HG03103 (cell line): ENCODE measurements around the gene NDUFAF8.

ENCODE experiments used
- ATAC-seq: cut with Tn5 transposase; IDR thresholded peaks from one replicate; pipeline ENCODE4 v1.9.1; 2021; ENCODE audit warnings: low read depth; ENCODE audit not compliant: unreplicated experiment

The NDUFAF8 gene, protein sequence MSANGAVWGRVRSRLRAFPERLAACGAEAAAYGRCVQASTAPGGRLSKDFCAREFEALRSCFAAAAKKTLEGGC

DNA sequence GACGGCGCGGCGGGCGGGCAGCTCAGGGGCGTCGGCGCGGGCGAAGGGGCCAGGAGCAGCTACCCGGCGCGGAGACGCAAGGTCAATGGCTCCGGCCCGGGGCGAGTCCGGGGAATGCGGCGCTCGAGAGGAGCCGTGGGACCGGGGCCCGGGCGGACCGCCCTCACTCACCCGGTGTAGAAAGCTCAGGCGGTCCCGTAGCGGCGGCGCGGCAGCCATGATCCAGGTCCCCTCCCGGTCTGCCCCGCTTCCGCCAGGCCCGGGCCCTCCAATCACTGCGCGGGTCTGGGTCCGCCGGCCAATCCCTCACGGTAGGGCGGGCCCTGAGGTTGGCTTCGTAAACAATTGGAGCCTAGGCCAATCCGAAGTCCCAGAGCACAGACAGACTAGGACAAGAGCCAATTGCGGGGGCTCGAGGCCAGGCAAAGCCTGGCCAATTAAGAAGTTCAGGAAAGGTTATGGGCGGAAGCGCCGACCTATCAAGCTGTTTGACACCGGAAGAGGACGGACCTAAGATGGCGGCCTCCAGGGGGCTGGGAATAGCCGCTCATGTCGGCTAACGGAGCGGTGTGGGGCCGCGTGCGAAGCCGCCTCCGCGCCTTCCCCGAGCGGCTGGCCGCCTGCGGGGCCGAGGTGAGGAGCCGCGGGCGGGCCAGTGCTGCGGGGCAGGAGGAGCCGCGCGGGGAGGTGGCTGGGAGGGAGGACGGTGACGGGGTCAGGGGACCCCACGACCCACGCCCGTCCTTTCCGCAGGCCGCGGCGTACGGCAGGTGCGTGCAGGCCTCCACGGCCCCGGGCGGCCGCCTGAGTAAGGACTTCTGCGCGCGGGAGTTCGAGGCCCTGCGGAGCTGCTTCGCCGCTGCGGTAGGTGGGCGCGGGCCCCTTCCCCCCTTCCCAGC is at the start of gene NDUFAF8, which contains the start of gene TEPSIN:
NDUFAF8 (plus strand) TSS at position 504 of the 899 bp plus-strand sequence; CDS start at position 550, 46 bp downstream.
TEPSIN (minus strand) TSS at position 241 of the 899 bp plus-strand sequence; CDS start at position 219, 22 bp downstream.
- peak; percentile 84 for ATAC-seq

DNA sequence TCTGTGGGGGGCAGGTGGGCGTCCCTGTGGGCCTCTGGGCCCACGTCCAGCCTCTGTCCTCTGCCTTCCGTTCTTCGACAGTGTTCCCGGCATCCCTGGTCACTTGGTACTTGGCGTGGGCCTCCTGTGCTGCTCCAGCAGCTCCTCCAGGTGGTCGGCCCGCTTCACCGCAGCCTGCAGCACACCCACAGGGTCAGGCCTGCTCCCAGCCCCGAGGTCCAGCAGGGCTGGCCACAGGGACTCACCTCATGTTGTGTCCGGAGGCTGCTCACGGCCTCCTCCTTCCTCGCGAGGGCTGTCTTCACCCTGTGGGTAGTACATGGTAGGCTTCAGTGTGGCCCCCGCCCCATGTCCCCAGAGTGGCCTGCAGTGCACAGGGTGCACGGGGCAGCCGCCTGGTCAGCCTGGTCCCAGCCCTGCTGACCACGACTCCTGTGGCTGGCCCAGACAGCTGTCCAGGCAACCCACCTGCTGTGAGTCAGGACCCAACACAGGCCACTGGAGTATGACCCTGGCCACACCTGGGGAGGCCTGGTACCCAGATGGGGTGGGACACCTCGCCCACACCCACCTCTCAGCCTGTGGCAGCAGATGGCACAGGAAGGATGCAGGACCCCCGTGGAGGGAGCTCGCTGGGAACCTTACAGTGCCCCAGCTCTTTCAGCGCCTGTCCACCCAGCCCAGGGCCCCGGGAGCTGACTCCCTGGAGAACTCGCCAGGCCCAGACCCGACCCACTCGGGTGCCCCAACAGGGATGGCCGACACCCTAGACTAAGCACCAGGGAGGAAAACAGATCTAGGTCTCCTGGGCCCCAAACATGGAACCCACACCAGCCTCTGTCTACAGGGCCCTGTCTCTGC is 49.2 kb upstream of the NDUFAF8 start:
- no peak for ATAC-seq

DNA sequence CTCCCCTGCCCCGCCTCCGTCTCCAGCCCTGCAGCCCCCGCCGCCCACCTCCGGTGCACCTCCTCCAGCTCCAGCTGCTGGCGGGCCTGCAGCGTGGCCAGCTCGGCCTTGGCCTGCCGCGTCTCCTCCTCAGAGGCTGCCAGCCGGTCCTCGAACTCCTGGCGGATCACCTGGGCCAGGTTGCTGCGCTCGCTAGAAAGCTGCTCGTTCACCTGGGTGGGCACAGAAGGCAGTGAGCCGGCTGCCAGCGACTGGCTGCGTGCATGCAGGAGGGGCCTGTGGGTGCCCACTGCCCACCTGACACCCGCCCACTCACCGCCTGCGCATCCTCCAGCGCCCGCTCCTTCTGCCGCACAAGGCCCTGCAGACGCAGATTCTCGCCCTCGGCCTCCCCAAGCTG is 48.5 kb upstream of the NDUFAF8 start:
- no peak for ATAC-seq

DNA sequence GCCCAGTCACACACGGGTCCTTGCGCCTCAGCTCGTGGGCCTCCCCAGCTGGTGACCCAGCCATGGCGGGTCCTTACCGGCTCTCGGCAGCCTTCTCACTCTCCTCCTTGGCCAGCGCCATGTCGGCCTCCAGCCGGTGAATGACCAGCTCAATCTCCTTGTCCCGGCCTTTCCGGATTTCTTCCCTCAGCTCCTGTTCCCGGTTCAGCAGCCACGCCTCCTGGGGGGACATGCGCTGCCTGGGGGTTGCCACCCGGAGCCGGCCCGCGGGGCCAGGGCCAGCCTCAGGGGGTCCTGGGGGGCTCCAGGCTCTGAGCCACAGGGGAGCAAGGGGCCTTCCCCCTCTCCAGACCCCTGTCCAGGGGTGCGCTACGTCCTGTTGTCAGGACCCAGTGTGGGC is 48.0 kb upstream of the NDUFAF8 start:
- no peak for ATAC-seq

DNA sequence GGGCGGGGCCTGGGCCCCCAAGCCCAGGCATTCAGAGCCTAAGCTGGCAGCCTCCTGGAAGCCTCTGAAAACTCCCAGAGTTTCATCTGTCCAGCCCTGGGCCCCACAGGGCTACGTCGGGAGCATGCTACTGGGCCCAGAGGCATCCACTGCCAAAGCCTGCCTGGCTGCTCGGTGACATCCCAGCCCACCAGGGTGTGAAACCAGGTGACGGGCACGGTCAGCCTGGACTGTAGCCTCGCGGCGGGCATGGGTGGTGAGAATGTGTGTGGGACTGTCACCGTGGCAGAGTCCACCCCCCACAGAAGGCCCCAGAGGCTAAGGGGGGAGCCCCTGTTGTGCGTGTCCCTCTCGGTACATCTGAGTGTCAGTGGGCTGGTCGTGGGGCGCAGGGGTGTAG is 47.5 kb upstream of the NDUFAF8 start:
- ATAC-seq = no peak

DNA sequence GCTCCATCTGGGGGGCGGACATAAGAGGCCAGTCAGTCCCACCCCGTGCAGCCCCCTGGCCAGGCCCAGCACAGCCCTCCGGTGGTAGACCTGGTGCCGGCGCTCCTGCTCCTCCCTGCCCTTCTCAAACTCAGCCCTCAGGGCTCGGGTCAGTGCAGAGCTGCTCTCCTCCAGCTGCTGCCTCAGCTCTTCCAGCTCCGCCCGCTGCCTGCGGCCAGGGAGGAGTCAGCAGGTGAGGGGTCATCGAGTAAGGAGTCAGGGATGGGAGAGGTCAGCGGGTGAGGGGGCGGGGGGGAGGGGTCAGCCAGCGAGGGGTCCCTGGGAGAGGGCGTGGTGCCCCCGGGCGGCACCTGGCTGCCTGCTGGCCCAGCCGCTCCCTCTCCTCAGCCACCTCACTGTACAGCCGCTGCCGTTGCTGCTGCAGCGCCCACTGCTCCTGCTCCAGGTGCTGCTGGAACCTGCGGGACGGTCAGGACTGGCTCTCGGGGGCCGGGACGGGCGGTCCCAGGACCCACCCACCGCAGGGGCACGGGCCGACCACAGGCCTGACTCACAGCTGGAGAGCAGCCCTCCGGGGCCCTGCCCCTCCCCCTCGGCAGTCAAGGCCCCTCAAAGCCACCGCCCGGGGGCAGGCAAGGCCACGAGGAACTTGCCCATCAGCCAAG is 46.6 kb upstream of the NDUFAF8 start:
- ATAC-seq = no peak

DNA sequence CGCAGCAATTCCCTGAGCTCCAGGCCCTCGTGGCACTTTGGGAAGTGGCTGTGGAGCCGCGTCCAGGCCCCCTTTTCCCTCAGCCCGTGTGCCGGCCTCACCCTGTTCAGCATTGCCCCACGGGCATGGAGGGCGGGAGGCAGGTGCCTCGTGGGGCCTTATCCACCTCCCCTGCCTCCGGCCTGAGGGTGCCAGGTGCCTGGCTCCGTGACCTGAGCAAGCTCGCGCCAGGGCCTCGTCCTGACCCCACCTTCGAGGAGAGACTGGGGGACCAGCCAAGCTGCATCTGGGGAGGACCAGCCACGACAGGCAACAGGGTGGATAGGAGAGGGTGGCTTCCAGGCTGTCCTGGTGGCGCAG is 46.1 kb upstream of the NDUFAF8 start:
- ATAC-seq = no peak

DNA sequence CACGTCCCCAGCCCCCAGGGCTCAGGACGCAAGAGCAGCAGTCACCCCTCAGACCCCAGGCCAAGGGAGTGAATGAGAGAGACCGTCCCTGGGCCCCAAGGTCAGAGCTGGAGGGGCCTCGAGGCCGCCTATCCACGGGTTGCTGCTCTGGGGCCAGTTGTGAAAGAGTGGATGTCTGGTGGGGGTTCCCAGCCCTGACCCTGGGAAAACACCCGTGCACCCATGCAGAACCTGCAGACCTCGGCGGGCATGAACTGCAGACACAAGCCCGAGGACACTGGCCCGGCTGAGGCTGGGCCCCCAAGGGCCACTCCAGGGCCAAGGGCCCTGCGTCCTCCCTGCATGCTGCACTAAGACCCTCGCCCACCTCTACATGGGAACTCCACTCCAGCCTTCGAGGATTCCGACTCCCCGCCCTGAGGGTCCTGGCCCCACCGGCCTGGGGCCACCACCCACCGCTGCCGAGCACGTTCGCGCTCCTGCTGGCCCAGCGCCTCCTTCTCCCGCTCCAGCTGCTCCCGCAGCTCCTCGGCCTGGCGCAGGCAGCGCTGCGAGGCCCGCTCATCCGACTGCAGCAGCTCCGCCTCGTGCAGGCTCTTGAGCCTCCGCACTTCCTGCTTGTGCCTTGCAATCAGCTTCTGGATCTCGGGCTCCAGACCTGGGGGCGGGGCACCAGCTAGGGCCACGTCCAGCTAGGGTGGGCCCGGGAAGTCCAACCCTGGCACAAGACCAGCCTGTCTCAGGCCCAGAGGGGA is 45.5 kb upstream of the NDUFAF8 start:
- ATAC-seq = no peak

DNA sequence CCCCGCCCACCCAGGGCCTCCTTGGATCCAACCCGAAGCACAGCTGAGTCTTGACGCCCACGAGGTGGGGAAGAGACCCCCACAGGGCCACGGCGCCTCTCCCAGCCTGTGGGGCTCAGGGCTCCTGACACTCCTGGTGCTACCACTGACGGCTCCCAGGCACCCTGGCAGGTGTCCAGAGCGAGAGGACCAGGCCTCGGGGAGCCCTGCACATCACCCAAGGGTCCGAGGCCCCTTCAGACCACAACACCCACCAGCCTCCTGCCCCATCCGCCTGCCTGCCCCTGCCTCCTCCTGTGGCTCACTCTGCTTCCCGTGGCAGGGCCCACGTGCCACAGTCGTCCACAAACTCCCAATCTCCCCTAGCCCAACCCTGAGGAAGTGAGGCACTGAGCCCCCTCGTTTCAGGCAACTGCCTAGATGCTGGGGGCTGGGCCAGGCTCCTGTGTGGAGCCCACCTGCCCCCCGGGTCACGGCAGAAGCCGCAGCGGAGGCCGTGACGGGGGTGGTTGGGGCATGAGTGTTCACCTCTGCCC is 44.8 kb upstream of the NDUFAF8 start:
- no peak for ATAC-seq

DNA sequence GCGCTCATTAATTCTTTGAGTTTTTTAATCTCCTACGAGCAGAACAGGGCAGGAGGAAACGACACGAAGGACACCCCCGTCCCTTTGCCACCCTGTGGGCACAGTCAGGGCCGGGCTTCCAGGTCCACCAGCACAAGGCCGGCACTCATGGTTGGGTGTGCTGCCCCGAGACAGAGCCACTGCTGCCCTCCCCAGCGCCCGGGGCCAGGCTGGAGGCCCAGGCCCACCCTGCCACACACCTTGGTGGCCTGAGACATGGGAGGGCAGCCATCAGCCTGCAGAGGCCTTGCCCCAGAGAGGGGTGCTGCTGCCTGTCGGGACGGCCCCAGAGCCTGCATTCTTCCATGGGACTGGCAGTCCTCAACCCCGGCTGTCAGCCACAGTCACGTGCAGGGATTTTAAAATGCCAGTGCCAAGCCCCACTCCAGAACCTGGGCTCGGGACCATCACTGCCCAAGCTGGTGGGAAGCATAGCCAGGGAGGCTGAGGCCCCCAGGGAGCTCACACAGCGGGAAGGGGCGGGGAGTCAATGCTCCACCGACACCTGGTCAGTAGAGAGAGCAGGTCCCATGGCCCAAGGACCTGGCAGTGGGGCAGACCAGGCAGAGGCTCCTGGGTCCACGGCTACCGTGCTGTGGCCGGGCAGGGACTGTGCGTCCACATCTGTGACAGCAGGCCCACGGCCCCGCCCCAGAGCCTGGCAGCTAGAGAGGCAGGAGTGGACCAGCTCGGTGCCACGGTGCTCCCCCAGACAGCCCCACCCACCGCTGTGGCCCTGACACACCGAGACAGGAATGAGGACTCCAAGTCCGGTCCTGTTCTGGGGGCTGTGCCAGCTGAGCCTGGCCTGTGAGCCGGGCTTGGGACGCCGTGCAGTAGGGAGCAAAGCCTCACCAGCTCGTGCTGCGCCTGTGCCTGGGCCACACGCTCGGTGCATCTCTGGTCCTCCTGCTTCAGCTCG is 43.9 kb upstream of the NDUFAF8 start:
- ATAC-seq = no peak

DNA sequence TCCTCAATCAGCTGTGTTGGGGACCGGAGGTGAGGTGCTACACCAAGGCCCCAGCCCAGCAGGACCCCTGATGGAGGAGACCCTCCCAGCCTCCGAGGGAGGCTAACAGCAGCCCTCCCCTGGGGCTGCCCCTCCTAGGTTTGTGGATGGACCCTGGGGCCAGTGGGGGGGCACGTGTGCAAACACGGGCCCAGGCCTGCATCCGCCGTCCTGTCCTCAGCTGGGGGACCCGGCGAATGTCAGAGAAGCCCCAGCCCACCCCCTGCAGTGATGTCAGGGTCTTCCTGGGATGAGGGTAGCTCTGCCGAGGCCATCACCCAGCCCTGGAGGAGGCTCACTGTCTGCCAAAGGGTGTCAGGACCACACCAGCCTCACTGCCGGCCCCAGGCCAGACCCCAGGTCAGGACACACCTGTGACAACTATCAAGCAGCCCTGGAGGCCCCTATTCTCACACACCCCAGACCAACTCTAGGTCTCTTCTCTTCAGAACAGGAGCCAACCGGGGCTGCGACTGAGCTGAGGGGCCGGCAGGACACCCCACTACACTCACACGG is 43.1 kb upstream of the NDUFAF8 start:
- ATAC-seq = no peak

DNA sequence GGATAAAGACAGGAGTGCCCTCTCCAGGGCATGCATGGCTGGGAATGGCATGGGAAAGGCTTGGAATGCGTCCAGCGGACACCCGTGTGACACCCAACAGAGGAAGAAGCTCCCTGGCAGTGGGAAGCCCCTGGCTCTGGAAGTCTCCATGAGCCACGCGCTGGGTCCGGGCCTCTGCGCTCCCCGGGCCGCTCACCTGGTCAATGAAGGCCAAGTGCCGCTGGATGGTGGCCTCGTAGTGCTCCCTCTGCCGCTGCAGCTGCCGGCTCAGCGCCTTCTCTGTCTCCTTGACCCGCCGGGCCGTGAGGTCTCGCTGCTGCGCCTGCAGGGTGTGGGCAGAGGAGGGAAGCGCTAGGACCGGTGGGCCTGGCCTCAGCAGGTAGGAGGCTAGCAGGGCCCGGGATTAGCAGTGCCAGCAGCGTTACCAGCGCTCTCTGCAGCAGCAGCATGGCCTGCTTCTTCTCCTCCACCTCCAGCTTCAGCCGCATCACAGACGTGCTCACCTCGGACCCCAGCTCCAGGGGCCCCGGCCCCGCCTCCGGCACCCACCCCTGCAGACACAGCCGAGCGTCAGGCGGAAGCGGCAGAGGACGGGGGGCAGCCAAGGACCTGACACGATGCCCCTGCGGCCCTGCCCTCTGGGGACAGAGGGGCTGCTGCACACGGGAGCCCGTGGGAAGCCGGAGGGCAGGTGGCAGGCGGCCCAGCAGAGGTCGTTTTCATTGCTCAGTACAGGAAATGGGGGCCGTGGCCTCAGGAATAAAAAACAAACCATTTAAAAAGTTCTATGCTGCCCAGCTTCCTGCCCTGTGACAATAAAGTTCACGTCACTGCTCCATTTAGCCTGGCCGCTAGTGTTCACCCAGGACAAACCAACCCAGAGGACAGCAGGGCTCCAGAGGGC is 42.4 kb upstream of the NDUFAF8 start:
- no peak for ATAC-seq

DNA sequence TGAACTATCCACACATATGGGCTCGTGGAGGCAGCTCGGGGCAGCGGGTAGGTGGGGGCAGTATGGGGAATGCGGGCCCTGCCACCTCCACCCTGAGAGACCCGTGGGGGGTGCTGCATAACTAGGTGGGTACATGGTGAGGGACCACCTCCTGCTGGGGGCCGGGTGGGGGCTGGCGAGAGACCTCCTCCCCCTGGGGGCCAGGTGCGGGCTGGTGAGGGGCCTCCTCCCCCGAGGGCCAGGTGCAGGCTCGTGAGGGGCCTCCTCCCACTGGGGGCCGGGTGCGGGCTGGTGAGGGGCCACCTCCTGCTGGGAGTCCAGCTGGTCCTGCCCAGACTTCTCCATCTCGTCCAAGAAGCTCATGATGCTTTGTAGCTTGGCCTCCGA is 41.7 kb upstream of the NDUFAF8 start:
- ATAC-seq = no peak

DNA sequence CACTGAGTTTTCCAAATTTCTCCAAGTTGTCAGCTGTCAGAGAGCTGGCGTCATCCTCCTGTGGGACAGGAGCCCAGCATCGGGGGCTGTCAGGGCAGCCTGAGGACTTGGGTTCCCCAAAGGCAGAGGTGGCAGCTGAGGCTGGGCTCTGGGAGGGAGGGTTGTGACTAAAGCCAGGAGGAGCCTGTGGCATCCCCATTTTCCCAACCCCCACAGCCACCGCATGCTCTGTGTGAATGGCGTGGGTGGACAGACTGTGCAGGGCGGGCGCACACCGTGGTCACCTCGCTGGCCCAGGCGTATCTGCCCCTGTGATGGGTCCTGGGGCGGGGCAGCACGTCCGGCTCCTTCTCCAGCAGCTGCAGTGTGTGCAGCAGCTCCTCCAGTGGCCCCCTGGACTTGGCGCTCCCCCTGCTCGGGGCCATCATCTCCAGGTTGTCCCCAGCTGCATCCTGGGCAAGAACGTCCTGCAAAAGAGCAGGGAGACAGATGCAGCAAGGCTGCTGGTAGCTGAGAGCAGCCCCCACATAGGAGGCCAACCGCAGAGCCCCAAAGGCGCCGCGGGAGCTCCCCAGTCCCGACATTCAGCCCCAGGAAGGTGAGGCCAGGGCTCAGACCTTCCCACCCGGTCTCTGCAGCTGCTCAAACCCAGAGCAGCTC is 41.2 kb upstream of the NDUFAF8 start:
- no peak for ATAC-seq

DNA sequence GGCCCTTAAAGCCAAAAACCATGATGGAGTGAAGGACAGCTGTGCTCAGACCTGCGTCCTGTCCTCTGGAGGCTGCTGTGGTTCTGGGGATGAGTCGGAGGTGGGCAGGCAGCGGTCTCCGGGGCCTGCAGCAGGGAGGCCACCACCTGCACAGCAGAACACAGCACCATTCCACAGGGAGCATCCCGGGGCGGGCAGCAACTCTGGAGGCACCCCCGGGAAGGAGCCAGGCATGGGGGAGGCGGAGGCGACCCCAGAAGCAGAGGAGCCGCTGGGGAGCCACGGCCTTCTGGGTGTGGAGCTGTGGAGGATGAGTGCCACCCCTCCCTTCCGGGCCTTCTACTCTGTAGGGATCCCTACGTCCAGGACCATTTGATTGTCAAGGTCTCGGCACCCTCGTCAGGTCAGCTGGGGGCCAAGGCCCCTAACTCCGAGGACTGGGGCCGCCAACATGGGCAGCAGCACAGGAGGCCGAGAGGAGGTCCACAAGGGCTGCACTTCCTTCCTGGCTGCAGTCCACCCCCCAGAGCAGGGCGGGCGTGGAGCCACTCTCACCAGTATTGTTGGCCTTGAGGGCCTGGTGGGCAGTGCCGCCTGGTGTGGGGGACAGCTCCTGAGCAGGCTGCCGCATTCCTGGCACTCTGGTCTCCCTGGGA is 40.2 kb upstream of the NDUFAF8 start:
- no peak for ATAC-seq

DNA sequence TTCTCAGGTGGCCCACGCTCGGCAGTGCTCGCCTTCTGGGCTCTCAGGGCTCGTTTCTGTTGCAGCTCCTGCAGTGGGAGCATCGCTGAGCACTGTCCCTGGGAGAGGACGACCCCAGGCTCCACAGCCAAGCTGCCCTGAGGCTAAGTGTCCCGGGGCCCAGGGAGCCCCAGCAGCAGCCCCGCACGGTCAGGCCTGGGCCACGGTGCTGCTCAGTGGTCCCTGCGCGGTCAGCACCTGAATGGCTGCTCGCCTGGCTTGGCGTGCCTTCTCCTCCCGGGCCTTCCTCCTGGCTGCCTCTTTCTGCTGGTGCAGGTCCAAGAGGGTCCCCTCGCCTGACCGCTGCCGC is 39.7 kb upstream of the NDUFAF8 start:
- no peak for ATAC-seq
